Measurements from ENCODE around the gene SPTBN4.
"Not testable (repeated sequence)": the region's sequence is repeated elsewhere in the genome, so short reads cannot be mapped to it uniquely, and the experiment has no call there.

The SPTBN4 gene

GRCh38 chr19:40588926-40589569, 122.2 kb downstream of the SPTBN4 start:
- no peak for DNase-seq (ENCODE audit: low spot score)

- no peak for DNase-seq (ENCODE audit: low spot score)
These were observed 123.0 kb downstream of the SPTBN4 start for GRCh38 chr19:40589591-40590429.

GRCh38 chr19:40590464-40591265, 123.9 kb downstream of the SPTBN4 start:
- no peak for DNase-seq (ENCODE audit: low spot score)

GRCh38 chr19:40591724-40592123, 124.9 kb downstream of the SPTBN4 start:
- not testable (repeated sequence) for DNase-seq (ENCODE audit: low spot score)

GRCh38 chr19:40592170-40592569, 125.4 kb downstream of the SPTBN4 start:
- DNase-seq (ENCODE audit: low spot score): no peak

- no peak for DNase-seq (ENCODE audit: low spot score)
These were observed 127.5 kb downstream of the SPTBN4 start for GRCh38 chr19:40594255-40594654.

- DNase-seq (ENCODE audit: low spot score): no peak
These were observed 127.9 kb downstream of the SPTBN4 start for GRCh38 chr19:40594657-40595091.

- no peak for DNase-seq (ENCODE audit: low spot score)
These were observed 130.0 kb downstream of the SPTBN4 start for GRCh38 chr19:40596608-40597328.

- no peak for DNase-seq (ENCODE audit: low spot score)
These were observed 130.6 kb downstream of the SPTBN4 start for GRCh38 chr19:40597329-40597838.

- DNase-seq (ENCODE audit: low spot score): peak; percentile 89
These were observed 131.5 kb downstream of the SPTBN4 start for GRCh38 chr19:40598121-40598917.

GRCh38 chr19:40598918-40599307, 132.1 kb downstream of the SPTBN4 start:
- DNase-seq (ENCODE audit: low spot score): no peak

- no peak for DNase-seq (ENCODE audit: low spot score)
These were observed 132.6 kb downstream of the SPTBN4 start for GRCh38 chr19:40599331-40599901.

GRCh38 chr19:40599902-40600569, 133.2 kb downstream of the SPTBN4 start:
- DNase-seq (ENCODE audit: low spot score): no peak

- no peak for DNase-seq (ENCODE audit: low spot score)
These were observed 133.9 kb downstream of the SPTBN4 start for GRCh38 chr19:40600570-40601133.

GRCh38 chr19:40601134-40601974, 134.6 kb downstream of the SPTBN4 start, which contains the start of gene LTBP4:
TSS of gene LTBP4 (plus strand) at chr19:40601369. CDS start at chr19:40601388, 19 bp downstream.
- peak; percentile 56 for DNase-seq (ENCODE audit: low spot score)

GRCh38 chr19:40603071-40603388, 136.2 kb downstream of the SPTBN4 start:
- DNase-seq (ENCODE audit: low spot score): no peak

- peak; percentile 99 for DNase-seq (ENCODE audit: low spot score)
These were observed 136.8 kb downstream of the SPTBN4 start for GRCh38 chr19:40603389-40604170.

GRCh38 chr19:40604171-40604646, 137.4 kb downstream of the SPTBN4 start:
- no peak for DNase-seq (ENCODE audit: low spot score)
